Neural progenitor cell (in vitro differentiated cells): ENCODE results near the gene COL9A2. TPM values are rescaled to one million over a fixed set of nuclear protein-coding genes. Genes with fewer than 3 reads are reported as not detected.

Experiments used
- DNase-seq: peaks from one replicate; pipeline ENCODE4 v3.0.0-alpha.2; 2016; ENCODE audit warnings: low spot score
- H2AFZ ChIP-seq: fragments of 200-600 bp; sonication (generic); replicated peaks from 2 replicates; pipeline ENCODE4 v1.6.1; 2016; ENCODE audit warnings: antibody characterized with exemption
- H3F3A ChIP-seq: fragments of 200-600 bp; sonication (generic); 2 replicates; pipeline ENCODE4 v1.6.1; 2016; ENCODE audit warnings: antibody characterized with exemption, low read depth
- H3K27ac ChIP-seq: fragments of 200-600 bp; sonication (generic); 2 replicates; pipeline ENCODE4 v1.5.1; 2016; ENCODE audit warnings: mild to moderate bottlenecking
- H3K27me3 ChIP-seq: fragments of 200-600 bp; sonication (generic); 2 replicates; pipeline ENCODE4 v1.6.1; 2016; ENCODE audit warnings: mild to moderate bottlenecking, moderate library complexity
- H3K36me3 ChIP-seq: fragments of 200-600 bp; sonication (generic); 2 replicates; pipeline ENCODE4 v1.5.1; 2016
- H3K4me1 ChIP-seq: fragments of 200-600 bp; sonication (generic); 2 replicates; pipeline ENCODE4 v1.6.1; 2016; ENCODE audit warnings: mixed run types
- H3K4me2 ChIP-seq: fragments of 200-600 bp; sonication (generic); 2 replicates; pipeline ENCODE4 v1.6.1; 2016
- H3K4me3 ChIP-seq: fragments of 200-600 bp; sonication (generic); 2 replicates; pipeline ENCODE4 v1.5.1; 2016
- H3K79me2 ChIP-seq: fragments of 200-600 bp; sonication (generic); 2 replicates; pipeline ENCODE4 v1.6.1; 2016; ENCODE audit warnings: low read depth
- H3K9ac ChIP-seq: fragments of 200-600 bp; sonication (generic); 2 replicates; pipeline ENCODE4 v1.6.1; 2016
- H3K9me3 ChIP-seq: fragments of 200-600 bp; sonication (generic); 2 replicates; pipeline ENCODE4 v1.5.1; 2016; ENCODE audit warnings: low read depth
- H4K20me1 ChIP-seq: fragments of 200-600 bp; sonication (generic); 2 replicates; pipeline ENCODE4 v1.6.1; 2016; ENCODE audit warnings: low read depth
- H3K27ac Mint-ChIP-seq: 3 replicates; pipeline ENCODE4 v1.8.0; 2021; ENCODE audit warnings: mixed read lengths
- H3K27me3 Mint-ChIP-seq: 2 replicates; pipeline ENCODE4 v1.8.0; 2022; ENCODE audit warnings: low read depth, mild to moderate bottlenecking, inconsistent platforms, moderate library complexity, mixed read lengths; ENCODE audit not compliant: insufficient read depth
- H3K36me3 Mint-ChIP-seq: 3 replicates; pipeline ENCODE4 v1.8.0; 2021; ENCODE audit warnings: mixed read lengths
- H3K4me1 Mint-ChIP-seq: 3 replicates; pipeline ENCODE4 v1.8.0; 2021; ENCODE audit warnings: mixed read lengths
- H3K4me3 Mint-ChIP-seq: 3 replicates; pipeline ENCODE4 v1.8.0; 2021; ENCODE audit warnings: mild to moderate bottlenecking, moderate library complexity, mixed read lengths
- H3K9me3 Mint-ChIP-seq: 3 replicates; pipeline ENCODE4 v1.8.0; 2020; ENCODE audit warnings: mixed read lengths
- CTCF ChIP-seq: fragments of 200-600 bp; sonication (generic); IDR thresholded peaks from 2 replicates; pipeline ENCODE4 v1.5.1; 2017; ENCODE audit warnings: antibody characterized with exemption, mild to moderate bottlenecking
- EZH2 ChIP-seq: fragments of 200-600 bp; sonication (generic); IDR thresholded peaks from 2 replicates; pipeline ENCODE4 v1.6.1; 2017; ENCODE audit warnings: antibody characterized with exemption, mild to moderate bottlenecking, moderate library complexity
- EZH2phosphoT487 ChIP-seq: fragments of 200-600 bp; sonication (generic); IDR thresholded peaks from 2 replicates; pipeline ENCODE4 v1.6.1; 2017; ENCODE audit warnings: antibody characterized with exemption
- total RNA-seq: library from RNA; depleted of rRNA; stranded (reverse); fragments of >200 nt; gene quantifications from 2 replicates; pipeline ENCODE4 v1.2.3, GENCODE V29; 2015; ENCODE audit warnings: low replicate concordance

COL9A2 gene
- total RNA-seq, 1 donor from 2014 or later, result 3.7 TPM

GRCh38 chr1:40362199-40362598 is 45.1 kb upstream of the COL9A2 start:
- no peaks in the 10 kb centered on the region for H3K27me3 Mint-ChIP-seq
- TF ChIP-seq EZH2, result no peak
- TF ChIP-seq CTCF, result no peak
- TF ChIP-seq EZH2phosphoT487, result no peak
- H3K36me3 Mint-ChIP-seq, result no peaks in the 10 kb centered on the region
- no peaks in the 10 kb centered on the region for H3K4me1 Mint-ChIP-seq
- Histone ChIP-seq H3K36me3 (no peaks in the 10 kb centered on the region), H3K4me2 (no peak overlapping the region), H3K9me3 (peaks cover 4% of the 10 kb centered on the region), H3F3A (no peaks in the 10 kb centered on the region), H3K4me3 (no peak overlapping the region), H3K4me1 (no peaks in the 10 kb centered on the region), H4K20me1 (no peaks in the 10 kb centered on the region), H3K27me3 (no peaks in the 10 kb centered on the region), H3K9ac (no peak overlapping the region), H3K27ac (no peak overlapping the region), H3K79me2 (no peaks in the 10 kb centered on the region), H2AFZ (no peak overlapping the region)
- H3K27ac Mint-ChIP-seq, result no peak overlapping the region
- H3K4me3 Mint-ChIP-seq, result no peak overlapping the region
- DNase-seq, result no peak
- H3K9me3 Mint-ChIP-seq, result peaks cover 16% of the 10 kb centered on the region

GRCh38 chr1:40361637-40362036 is 44.6 kb upstream of the COL9A2 start:
- H3K9ac ChIP-seq, result no peak overlapping the region
- no peaks in the 10 kb centered on the region for H3K4me1 ChIP-seq
- Mint-ChIP-seq H3K27me3 (no peaks in the 10 kb centered on the region), H3K4me3 (no peak overlapping the region), H3K27ac (no peak overlapping the region), H3K4me1 (no peaks in the 10 kb centered on the region), H3K9me3 (peaks cover 22% of the 10 kb centered on the region), H3K36me3 (no peaks in the 10 kb centered on the region)
- H3K4me2 ChIP-seq, result no peak overlapping the region
- no peak for DNase-seq
- H2AFZ ChIP-seq, result no peak overlapping the region
- no peaks in the 10 kb centered on the region for H3K27me3 ChIP-seq
- no peak for TF ChIP-seq CTCF
- TF ChIP-seq EZH2, result no peak
- TF ChIP-seq EZH2phosphoT487, result no peak
- H3K79me2 ChIP-seq, result no peaks in the 10 kb centered on the region
- H4K20me1 ChIP-seq, result no peaks in the 10 kb centered on the region
- H3K9me3 ChIP-seq, result peaks cover 4% of the 10 kb centered on the region
- H3K27ac ChIP-seq, result no peak overlapping the region
- H3K36me3 ChIP-seq, result no peaks in the 10 kb centered on the region
- H3F3A ChIP-seq, result no peaks in the 10 kb centered on the region
- H3K4me3 ChIP-seq, result no peak overlapping the region

DNA sequence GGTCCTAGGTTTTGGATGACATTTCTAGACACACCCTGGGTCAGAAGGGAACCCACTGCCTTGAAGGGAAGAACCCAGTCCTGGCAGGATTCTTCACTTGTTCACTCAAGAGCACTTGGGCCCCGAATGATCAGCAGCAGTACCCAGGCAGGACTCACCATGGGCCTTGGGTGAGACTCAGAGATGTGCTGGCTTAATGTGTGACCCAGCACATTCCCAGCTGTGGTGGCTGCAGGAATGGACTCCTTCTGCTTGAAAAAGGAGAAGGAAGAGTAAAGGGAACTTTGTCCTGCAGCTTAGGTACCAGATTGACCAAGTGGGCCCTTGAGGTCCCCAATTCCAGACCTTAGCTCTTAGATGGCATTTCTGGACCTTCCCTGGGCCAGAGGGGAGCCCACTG is 44.1 kb upstream of the COL9A2 start:
- Histone ChIP-seq H3K36me3 (no peaks in the 10 kb centered on the region), H2AFZ (no peak overlapping the region), H3K4me1 (no peaks in the 10 kb centered on the region), H3K9me3 (peaks cover 4% of the 10 kb centered on the region), H3K27ac (no peak overlapping the region), H3F3A (no peaks in the 10 kb centered on the region), H4K20me1 (no peaks in the 10 kb centered on the region), H3K27me3 (no peaks in the 10 kb centered on the region), H3K9ac (no peak overlapping the region), H3K4me2 (no peak overlapping the region), H3K4me3 (no peak overlapping the region), H3K79me2 (no peaks in the 10 kb centered on the region)
- no peaks in the 10 kb centered on the region for H3K4me1 Mint-ChIP-seq
- no peak for DNase-seq
- H3K36me3 Mint-ChIP-seq, result no peaks in the 10 kb centered on the region
- no peaks in the 10 kb centered on the region for H3K27me3 Mint-ChIP-seq
- TF ChIP-seq EZH2phosphoT487 (no peak), EZH2 (no peak), CTCF (no peak)
- peaks cover 23% of the 10 kb centered on the region for H3K9me3 Mint-ChIP-seq
- H3K27ac Mint-ChIP-seq, result no peak overlapping the region
- H3K4me3 Mint-ChIP-seq, result no peak overlapping the region

DNA sequence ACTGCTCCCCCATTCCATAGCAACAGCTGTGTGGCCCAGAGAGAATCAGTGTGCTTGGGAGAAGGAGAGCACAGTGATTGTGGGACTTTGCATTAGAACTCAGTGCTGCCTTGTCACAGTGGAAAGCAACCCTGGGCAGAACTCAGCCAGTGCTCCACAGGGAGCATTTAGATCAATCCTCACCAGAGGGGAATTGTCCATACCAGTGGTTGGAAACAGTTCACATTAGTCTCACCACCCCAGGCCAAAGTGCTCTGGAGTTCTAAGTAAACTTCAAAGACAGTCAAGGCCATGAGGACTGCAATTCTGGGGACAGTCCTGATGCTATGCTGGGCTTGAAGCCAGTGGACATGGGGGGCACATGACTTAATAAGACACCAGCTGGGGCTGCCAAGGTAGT is 43.5 kb upstream of the COL9A2 start:
- no peaks in the 10 kb centered on the region for H3K4me1 Mint-ChIP-seq

More for the DNA sequence above, 43.5 kb upstream of the COL9A2 start:
- no peak overlapping the region for H3K27ac Mint-ChIP-seq
- no peaks in the 10 kb centered on the region for H3K36me3 Mint-ChIP-seq
- Histone ChIP-seq H3K9ac (no peak overlapping the region), H3K79me2 (no peaks in the 10 kb centered on the region), H3K4me2 (no peak overlapping the region), H3K4me1 (no peaks in the 10 kb centered on the region), H3F3A (no peaks in the 10 kb centered on the region), H3K27ac (no peak overlapping the region), H3K9me3 (peaks cover 4% of the 10 kb centered on the region), H3K27me3 (no peaks in the 10 kb centered on the region), H4K20me1 (no peaks in the 10 kb centered on the region), H3K4me3 (no peak overlapping the region), H2AFZ (no peak overlapping the region), H3K36me3 (no peaks in the 10 kb centered on the region)
- H3K4me3 Mint-ChIP-seq, result no peak overlapping the region
- no peak for DNase-seq
- peaks cover 26% of the 10 kb centered on the region for H3K9me3 Mint-ChIP-seq
- H3K27me3 Mint-ChIP-seq, result no peaks in the 10 kb centered on the region
- TF ChIP-seq CTCF (no peak), EZH2 (no peak), EZH2phosphoT487 (no peak)
